ENCODE data around the gene TMEM200B. TPM values are rescaled to one million over a fixed set of nuclear protein-coding genes. Genes with fewer than 3 reads are reported as not detected.
A peak's percentile ranks its signal among the peaks of the same experiment; 100 is the strongest.

TMEM200B gene
- total and polyA plus RNA-seq, 2 donors (not counting 1 experiment from before 2014, with no cell fraction given): not detected

DNA sequence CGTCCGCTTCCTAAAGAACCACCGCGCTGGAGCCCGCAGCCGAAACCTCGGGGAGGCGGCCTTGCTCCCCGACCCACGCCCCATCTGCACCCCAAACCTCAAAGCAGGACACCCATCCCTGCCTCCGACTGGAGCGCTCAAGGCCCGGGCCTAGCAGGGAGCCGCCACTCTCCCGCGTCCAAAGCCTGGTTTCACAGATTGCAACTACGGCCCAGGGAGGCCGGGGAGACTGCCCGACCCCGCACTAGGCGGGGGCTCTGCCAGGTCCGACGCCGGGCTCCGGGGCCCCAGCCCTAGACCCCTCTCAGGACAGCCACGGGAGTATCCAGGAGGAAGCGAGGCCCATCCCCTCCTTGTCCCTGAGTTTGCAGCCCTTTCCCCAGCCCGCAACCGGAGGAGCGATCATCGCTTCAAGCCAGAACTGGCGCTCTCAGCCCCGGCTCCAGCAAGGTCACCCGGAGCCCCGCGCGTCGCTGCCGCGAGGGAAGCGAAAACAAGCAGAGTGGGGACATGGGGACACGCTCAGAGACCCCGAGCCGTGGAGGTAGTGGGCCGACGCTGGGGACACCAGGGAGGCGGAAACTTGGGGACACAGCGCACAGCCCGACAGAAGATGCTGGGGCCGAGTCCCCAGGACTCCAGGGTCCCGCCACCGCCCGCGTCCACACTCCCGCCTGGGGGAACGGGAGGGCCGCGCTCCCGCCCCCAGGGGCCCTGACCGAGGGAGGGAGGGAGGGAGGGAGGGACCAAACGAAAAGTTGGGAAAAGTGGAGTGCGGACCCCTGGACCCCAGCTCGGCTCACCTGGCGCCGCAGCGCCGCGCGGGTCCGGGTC, 433 bp downstream of the TMEM200B start:
- H2AFZ ChIP-seq (ENCODE audit: insufficient read depth, low read depth, low read length, poor library complexity, severe bottlenecking): peak overlapping the region; percentile 40
- peak; percentile 63 for DNase-seq
- H3K9me3 Mint-ChIP-seq (ENCODE audit: insufficient read depth): no peaks in the 10 kb centered on the region

More for the DNA sequence above, 433 bp downstream of the TMEM200B start:
- ATAC-seq (ENCODE audit: low read depth): no peak
- Histone ChIP-seq H3K27ac (ENCODE audit: low read length in 2 of 2) (no peak overlapping the region), H3K9ac (ENCODE audit: low read length) (peak overlapping the region; percentile 58), H3K4me3 (ENCODE audit: control extremely low read depth in 1 of 5, extremely low read depth in 1 of 5, insufficient read depth in 1 of 5, low read depth in 2 of 5, low read length in 4 of 5) (peak overlapping the region in 4 of 5 experiments; percentile 22 to 66 (median 44)), H3K27me3 (replicated peaks in 1 of 4; ENCODE audit: control extremely low read depth in 1 of 4, control insufficient read depth in 3 of 4, insufficient read depth in 4 of 4, low read length in 3 of 4) (peaks cover 0 to 50% (median 17%) of the 10 kb centered on the region in 4 experiments), H3K79me2 (ENCODE audit: control insufficient read depth, insufficient read depth, low read length) (no peaks in the 10 kb centered on the region), H3K4me2 (replicated peaks; ENCODE audit: low read depth, low read length, poor library complexity, severe bottlenecking) (peak overlapping the region; percentile 100), H3K9me3 (ENCODE audit: control extremely low read depth in 1 of 3, control insufficient read depth in 2 of 3, insufficient read depth in 1 of 3, low read length in 2 of 3) (peaks cover 0 to 15% (median 0%) of the 10 kb centered on the region in 3 donors), H4K20me1 (ENCODE audit: control insufficient read depth, insufficient read depth, low read length, poor library complexity, severe bottlenecking) (peaks cover 29% of the 10 kb centered on the region), H3K4me1 (ENCODE audit: control insufficient read depth in 2 of 2, insufficient read depth in 2 of 2, low read length in 2 of 2) (peaks cover 31 to 32% of the 10 kb centered on the region in 2 donors), H3K36me3 (replicated peaks in 1 of 2; ENCODE audit: control extremely low read depth in 1 of 2, control insufficient read depth in 1 of 2, extremely low read depth in 1 of 2, insufficient read depth in 2 of 2, low read length in 1 of 2) (peaks cover 0 to 9% of the 10 kb centered on the region in 2 experiments)
- Mint-ChIP-seq H3K4me3 (peak overlapping the region; percentile 85), H3K27me3 (peaks cover 11% of the 10 kb centered on the region), H3K27ac (no peak overlapping the region), H3K4me1 (peaks cover 18% of the 10 kb centered on the region)
- intact Hi-C loops (cut with micrococcal nuclease): loop anchor here (5.0 kb wide), 1 partner anchor 59 kb away; the partner anchor contains the start of gene SRSF4
- ChIA-PET POLR2A (no interaction called here), CTCF (interaction anchor here (1.1 to 1.5 kb wide), 4 partner anchors 79 to 246 kb away, joined by 3 to 5 read pairs (median 4); no protein-coding TSS in a partner anchor)
- 5% methylated on average over 70 of the region's 70 CpGs for WGBS (ENCODE audit: insufficient coverage)
- TF ChIP-seq EZH2 (IDR thresholded peaks at IDR 0.05; ENCODE audit: borderline replicate concordance, insufficient read depth, low read depth, low read length, poor library complexity, severe bottlenecking): no peak
- TF ChIP-seq, protein P1, sequence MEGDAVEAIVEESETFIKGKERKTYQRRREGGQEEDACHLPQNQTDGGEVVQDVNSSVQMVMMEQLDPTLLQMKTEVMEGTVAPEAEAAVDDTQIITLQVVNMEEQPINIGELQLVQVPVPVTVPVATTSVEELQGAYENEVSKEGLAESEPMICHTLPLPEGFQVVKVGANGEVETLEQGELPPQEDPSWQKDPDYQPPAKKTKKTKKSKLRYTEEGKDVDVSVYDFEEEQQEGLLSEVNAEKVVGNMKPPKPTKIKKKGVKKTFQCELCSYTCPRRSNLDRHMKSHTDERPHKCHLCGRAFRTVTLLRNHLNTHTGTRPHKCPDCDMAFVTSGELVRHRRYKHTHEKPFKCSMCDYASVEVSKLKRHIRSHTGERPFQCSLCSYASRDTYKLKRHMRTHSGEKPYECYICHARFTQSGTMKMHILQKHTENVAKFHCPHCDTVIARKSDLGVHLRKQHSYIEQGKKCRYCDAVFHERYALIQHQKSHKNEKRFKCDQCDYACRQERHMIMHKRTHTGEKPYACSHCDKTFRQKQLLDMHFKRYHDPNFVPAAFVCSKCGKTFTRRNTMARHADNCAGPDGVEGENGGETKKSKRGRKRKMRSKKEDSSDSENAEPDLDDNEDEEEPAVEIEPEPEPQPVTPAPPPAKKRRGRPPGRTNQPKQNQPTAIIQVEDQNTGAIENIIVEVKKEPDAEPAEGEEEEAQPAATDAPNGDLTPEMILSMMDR (IDR thresholded peaks at IDR 0.05): no peak

All from B cell (primary cell).